Keratinocyte (primary cell): ENCODE measurements around the gene SCMH1.

ENCODE experiments used
- CTCF ChIP-seq, 3 experiments: IDR thresholded peaks in 1 of 3; conservative IDR thresholded peaks in 1 of 3; optimal IDR thresholded peaks in 1 of 3; 2 replicates in 2 of 3; 3 replicates in 1 of 3; pipeline versions ENCODE3 to v1.5.1; 2011; ENCODE audit warnings: low read length in 3 of 3, mild to moderate bottlenecking in 3 of 3, moderate library complexity in 2 of 3, control low read depth in 1 of 3, inconsistent platforms in 1 of 3; ENCODE audit not compliant: insufficient read depth in 2 of 3; ENCODE audit errors: extremely low read depth in 1 of 3
- EZH2 ChIP-seq: IDR thresholded peaks from one replicate; pipeline ENCODE4 v1.6.1; 2012; ENCODE audit warnings: inconsistent platforms, mild to moderate bottlenecking, low read length, moderate library complexity

GRCh38 chr1:41240781-41241353 lies 1.2 kb downstream of the SCMH1 start:
- TF ChIP-seq CTCF (optimal IDR thresholded peaks at IDR 0.05 in 1 of 3, IDR thresholded peaks at IDR 0.05 in 1 of 3, conservative IDR thresholded peaks at IDR 0.05 in 1 of 3; ENCODE audit: extremely low read depth in 1 of 3, insufficient read depth in 2 of 3, low read length in 3 of 3) (no peak), EZH2 (no peak)
